IPS-18c (cell line): ENCODE data around the gene KDM5A.

Source experiments
- H3K4me3 ChIP-seq: 2 replicates; pipeline ENCODE4 v1.7.0; 2013; ENCODE audit warnings: low read depth, mild to moderate bottlenecking, low read length, moderate library complexity; ENCODE audit not compliant: insufficient read depth
- H3K9me3 ChIP-seq: one replicate; pipeline ENCODE4 v1.6.1; 2013; ENCODE audit warnings: mild to moderate bottlenecking, low read length, moderate library complexity; ENCODE audit not compliant: control insufficient read depth, insufficient read depth

The KDM5A gene

GRCh38 chr12:262113-262512, 127.0 kb downstream of the KDM5A start:
- H3K9me3 ChIP-seq, result no peaks in the 10 kb centered on the region

GRCh38 chr12:257521-258321, 131.4 kb downstream of the KDM5A start:
- H3K9me3 ChIP-seq, result no peaks in the 10 kb centered on the region
- no peak overlapping the region for H3K4me3 ChIP-seq

More at GRCh38 chr12:262113-262512, 127.0 kb downstream of the KDM5A start:
- no peak overlapping the region for H3K4me3 ChIP-seq

GRCh38 chr12:256958-257357, 132.2 kb downstream of the KDM5A start:
- H3K4me3 ChIP-seq, result no peak overlapping the region
- no peaks in the 10 kb centered on the region for H3K9me3 ChIP-seq

GRCh38 chr12:256225-256624, 132.9 kb downstream of the KDM5A start:
- H3K4me3 ChIP-seq, result no peak overlapping the region
- no peaks in the 10 kb centered on the region for H3K9me3 ChIP-seq

GRCh38 chr12:254912-255311, 134.2 kb downstream of the KDM5A start:
- no peaks in the 10 kb centered on the region for H3K9me3 ChIP-seq
- no peak overlapping the region for H3K4me3 ChIP-seq

- Histone ChIP-seq H3K9me3 (no peaks in the 10 kb centered on the region), H3K4me3 (no peak overlapping the region)
Observed at GRCh38 chr12:254039-254438, 135.1 kb downstream of the KDM5A start.

GRCh38 chr12:253116-253831, 135.8 kb downstream of the KDM5A start:
- H3K9me3 ChIP-seq, result no peaks in the 10 kb centered on the region
- H3K4me3 ChIP-seq, result no peak overlapping the region

GRCh38 chr12:252636-253035, 136.5 kb downstream of the KDM5A start:
- no peak overlapping the region for H3K4me3 ChIP-seq
- no peaks in the 10 kb centered on the region for H3K9me3 ChIP-seq

- Histone ChIP-seq H3K9me3 (no peaks in the 10 kb centered on the region), H3K4me3 (no peak overlapping the region)
Observed at GRCh38 chr12:247271-247670, 141.8 kb downstream of the KDM5A start.

GRCh38 chr12:243381-243780, 145.7 kb downstream of the KDM5A start:
- Histone ChIP-seq H3K4me3 (no peak overlapping the region), H3K9me3 (no peaks in the 10 kb centered on the region)

- Histone ChIP-seq H3K4me3 (no peak overlapping the region), H3K9me3 (no peaks in the 10 kb centered on the region)
Observed at GRCh38 chr12:242496-242895, 146.6 kb downstream of the KDM5A start.

GRCh38 chr12:241266-241665, 147.9 kb downstream of the KDM5A start:
- Histone ChIP-seq H3K4me3 (no peak overlapping the region), H3K9me3 (peaks cover 4% of the 10 kb centered on the region)

GRCh38 chr12:240566-240965, 148.6 kb downstream of the KDM5A start:
- peaks cover 4% of the 10 kb centered on the region for H3K9me3 ChIP-seq

GRCh38 chr12:238736-239398, 150.3 kb downstream of the KDM5A start:
- H3K9me3 ChIP-seq, result peaks cover 4% of the 10 kb centered on the region
- no peak overlapping the region; the same call in 1 of the 2 replicates for H3K4me3 ChIP-seq

More at GRCh38 chr12:240566-240965, 148.6 kb downstream of the KDM5A start:
- no peak overlapping the region for H3K4me3 ChIP-seq

GRCh38 chr12:238116-238515, 151.0 kb downstream of the KDM5A start:
- Histone ChIP-seq H3K4me3 (no peak overlapping the region), H3K9me3 (peaks cover 4% of the 10 kb centered on the region)

GRCh38 chr12:237026-237815, 151.9 kb downstream of the KDM5A start:
- H3K4me3 ChIP-seq, result no peak overlapping the region

GRCh38 chr12:236445-236844, 152.7 kb downstream of the KDM5A start:
- Histone ChIP-seq H3K9me3 (peaks cover 4% of the 10 kb centered on the region), H3K4me3 (no peak overlapping the region)

More at GRCh38 chr12:237026-237815, 151.9 kb downstream of the KDM5A start:
- H3K9me3 ChIP-seq, result peaks cover 4% of the 10 kb centered on the region
